ENCODE measurements around the gene XRCC3.

XRCC3 gene

DNA sequence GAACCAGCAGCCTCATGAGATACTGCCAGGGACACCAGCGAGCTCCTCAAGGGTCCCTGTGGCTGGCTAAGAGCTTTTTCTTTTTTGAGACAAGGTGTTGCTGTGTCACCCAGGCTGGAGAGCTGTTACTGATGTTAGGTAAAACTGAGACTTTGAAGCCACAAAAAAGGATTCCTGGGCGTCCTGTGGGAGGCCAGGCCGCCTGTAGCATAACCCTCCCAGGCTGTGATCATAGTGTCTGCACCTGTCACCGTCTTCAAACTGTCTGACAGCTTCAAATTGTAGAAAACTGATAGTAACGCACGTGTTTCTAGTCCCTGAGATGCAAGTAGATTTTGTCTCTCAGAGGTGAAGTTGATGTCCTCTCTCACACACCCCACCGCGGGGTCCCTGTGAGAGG is 4.5 kb upstream of the XRCC3 start:
- H3K4me3 ChIP-seq: no peak overlapping the region

GRCh38 chr14:103718572-103718971 is 3.3 kb upstream of the XRCC3 start:
- Histone ChIP-seq H3K27ac (peak overlapping the region in 1 of 2 donors; percentile 20), H3K4me3 (no peak overlapping the region)
- TF ChIP-seq CTCF (IDR thresholded peaks at IDR 0.05): no peak
- no peak for DNase-seq (ENCODE audit: low spot score)

More for the DNA sequence above, 4.5 kb upstream of the XRCC3 start:
- no peak for TF ChIP-seq CTCF (IDR thresholded peaks at IDR 0.05)
- no peak for DNase-seq (ENCODE audit: low spot score)
- H3K27ac ChIP-seq: peak overlapping the region in 1 of 2 donors; percentile 22

DNA sequence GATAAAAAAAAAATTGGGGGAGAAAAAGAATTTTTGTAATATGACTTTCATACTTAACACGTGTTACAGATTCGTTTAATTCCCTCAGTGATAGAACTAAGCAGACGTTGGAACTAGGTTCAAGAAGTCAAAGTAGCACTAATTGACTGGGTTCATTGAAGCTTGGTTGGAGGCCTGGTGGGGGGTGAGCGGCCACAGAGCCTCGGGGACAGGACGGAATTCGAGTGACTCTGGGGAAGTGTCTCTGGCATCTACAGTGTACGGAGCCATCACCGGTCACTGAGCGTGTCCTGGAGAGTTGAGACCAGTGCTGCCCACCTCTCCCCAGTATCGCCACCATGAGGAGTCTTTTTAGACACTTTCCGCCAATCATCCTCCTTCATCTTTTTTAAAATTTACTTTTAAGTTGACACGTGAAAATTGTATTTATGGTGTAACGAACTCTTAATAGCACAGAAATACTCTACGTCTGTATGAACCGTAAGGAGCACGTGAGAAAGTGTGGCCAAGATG is 1.7 kb upstream of the XRCC3 start:
- TF ChIP-seq CTCF (IDR thresholded peaks at IDR 0.05): no peak
- H3K4me3 ChIP-seq: peak overlapping the region; percentile 86
- no peak for DNase-seq (ENCODE audit: low spot score)
- peak overlapping the region in 1 of 2 donors; percentile 91 for H3K27ac ChIP-seq

DNA sequence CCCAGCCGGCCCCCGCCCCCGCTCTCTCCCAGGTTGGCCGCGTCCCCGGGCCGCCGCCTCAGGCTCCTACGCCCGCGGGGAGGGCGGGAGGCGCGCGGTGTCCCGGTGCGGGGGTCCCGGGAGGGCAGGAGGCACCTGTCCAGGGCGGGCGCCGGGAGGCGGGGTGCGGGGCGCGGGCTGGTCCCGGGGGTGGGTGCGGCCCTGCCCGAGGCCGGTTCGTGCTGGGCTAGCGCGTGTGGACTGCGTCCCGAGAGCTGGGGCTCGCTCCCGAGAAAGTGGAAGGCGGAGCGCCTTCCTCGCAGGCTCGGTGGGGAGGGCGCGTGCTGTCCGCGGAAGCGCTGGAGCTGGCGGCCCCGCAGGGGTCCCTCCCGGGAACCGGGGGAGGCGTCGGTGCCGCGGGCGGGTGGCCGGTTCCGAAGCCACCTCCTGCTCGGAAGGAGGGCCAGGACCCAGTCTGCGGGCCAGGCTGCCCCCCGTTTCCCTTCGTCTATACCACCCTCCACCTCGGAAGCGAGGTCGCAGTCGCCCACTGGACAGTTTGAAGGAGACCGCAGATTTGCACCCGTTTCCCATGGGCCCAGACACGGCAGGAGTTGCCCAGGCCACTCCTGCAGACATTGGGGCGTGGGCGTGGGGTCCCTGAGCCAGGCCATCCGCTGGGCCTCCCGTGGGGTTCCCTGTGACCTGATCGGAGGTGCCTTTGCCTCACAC is 995 bp upstream of the XRCC3 start:
- DNase-seq (ENCODE audit: low spot score): no peak
- TF ChIP-seq CTCF (IDR thresholded peaks at IDR 0.05): no peak
- peak overlapping the region; percentile 83 to 91 for H3K27ac ChIP-seq

GRCh38 chr14:103714063-103714724 is 1.1 kb downstream of the XRCC3 start:
- DNase-seq (ENCODE audit: low spot score): no peak
- no peak overlapping the region for H3K27ac ChIP-seq
- no peak for TF ChIP-seq CTCF (IDR thresholded peaks at IDR 0.05)
- peak overlapping the region; percentile 83 for H3K4me3 ChIP-seq

More for the DNA sequence above, 995 bp upstream of the XRCC3 start:
- H3K4me3 ChIP-seq: peak overlapping the region; percentile 86

GRCh38 chr14:103713304-103714062 is 1.8 kb downstream of the XRCC3 start:
- Histone ChIP-seq H3K4me3 (no peak overlapping the region), H3K27ac (peak overlapping the region; percentile 72 to 87)
- DNase-seq (ENCODE audit: low spot score): no peak
- no peak for TF ChIP-seq CTCF (IDR thresholded peaks at IDR 0.05)
